Activated CD4-positive, alpha-beta T cell treated with anti-CD3 and anti-CD28 coated beads, Interleukin-2, amount 50 U/mL, for 48 hours (primary cell): ENCODE measurements around the gene ZBTB7B.

Experiments used
- DNase-seq, 2 experiments: peaks; one replicate each; pipeline ENCODE4 v3.0.0-alpha.2; 2020

The ZBTB7B gene

GRCh38 chr1:155018617-155019348 is 16.2 kb downstream of the ZBTB7B start:
- no peak for DNase-seq

- no peak for DNase-seq
These were observed 17.0 kb downstream of the ZBTB7B start for GRCh38 chr1:155019377-155020245.

GRCh38 chr1:155022136-155022926 is 19.7 kb downstream of the ZBTB7B start:
- no peak for DNase-seq

GRCh38 chr1:155022927-155023236 is 20.3 kb downstream of the ZBTB7B start:
- no peak for DNase-seq

- no peak for DNase-seq
These were observed 21.0 kb downstream of the ZBTB7B start for GRCh38 chr1:155023627-155024026.

GRCh38 chr1:155024315-155024714 is 21.7 kb downstream of the ZBTB7B start:
- DNase-seq, result no peak

GRCh38 chr1:155026154-155026553 is 23.6 kb downstream of the ZBTB7B start:
- DNase-seq, result no peak

GRCh38 chr1:155026588-155026987 is 24.0 kb downstream of the ZBTB7B start:
- no peak for DNase-seq

GRCh38 chr1:155029513-155030242 is 27.1 kb downstream of the ZBTB7B start:
- no peak for DNase-seq

- no peak for DNase-seq
These were observed 27.7 kb downstream of the ZBTB7B start for GRCh38 chr1:155030243-155030795.

- DNase-seq, result no peak
These were observed 28.3 kb downstream of the ZBTB7B start for GRCh38 chr1:155030899-155031298.

GRCh38 chr1:155032886-155033285 is 30.3 kb downstream of the ZBTB7B start:
- DNase-seq, result no peak

- DNase-seq, result no peak
These were observed 30.9 kb downstream of the ZBTB7B start, which contains the start of the genes DCST1 and DCST2 for GRCh38 chr1:155033524-155033923. DCST1 (plus strand) TSS chr1:155033824; CDS start chr1:155034037, 213 bp downstream. DCST2 (minus strand) TSS chr1:155033781; CDS start chr1:155033701, 80 bp downstream.

GRCh38 chr1:155034318-155035208 is 32.0 kb downstream of the ZBTB7B start:
- DNase-seq, result no peak

- no peak for DNase-seq
These were observed 33.3 kb downstream of the ZBTB7B start for GRCh38 chr1:155035936-155036335.

GRCh38 chr1:155037043-155037442 is 34.4 kb downstream of the ZBTB7B start:
- DNase-seq, result no peak

- no peak for DNase-seq
These were observed 35.3 kb downstream of the ZBTB7B start for GRCh38 chr1:155037851-155038441.

- DNase-seq, result no peak
These were observed 36.2 kb downstream of the ZBTB7B start for GRCh38 chr1:155038602-155039307.

GRCh38 chr1:155039308-155039669 is 36.7 kb downstream of the ZBTB7B start:
- DNase-seq, result no peak
